ENCODE data around the gene PLA2R1.

Gene PLA2R1

DNA sequence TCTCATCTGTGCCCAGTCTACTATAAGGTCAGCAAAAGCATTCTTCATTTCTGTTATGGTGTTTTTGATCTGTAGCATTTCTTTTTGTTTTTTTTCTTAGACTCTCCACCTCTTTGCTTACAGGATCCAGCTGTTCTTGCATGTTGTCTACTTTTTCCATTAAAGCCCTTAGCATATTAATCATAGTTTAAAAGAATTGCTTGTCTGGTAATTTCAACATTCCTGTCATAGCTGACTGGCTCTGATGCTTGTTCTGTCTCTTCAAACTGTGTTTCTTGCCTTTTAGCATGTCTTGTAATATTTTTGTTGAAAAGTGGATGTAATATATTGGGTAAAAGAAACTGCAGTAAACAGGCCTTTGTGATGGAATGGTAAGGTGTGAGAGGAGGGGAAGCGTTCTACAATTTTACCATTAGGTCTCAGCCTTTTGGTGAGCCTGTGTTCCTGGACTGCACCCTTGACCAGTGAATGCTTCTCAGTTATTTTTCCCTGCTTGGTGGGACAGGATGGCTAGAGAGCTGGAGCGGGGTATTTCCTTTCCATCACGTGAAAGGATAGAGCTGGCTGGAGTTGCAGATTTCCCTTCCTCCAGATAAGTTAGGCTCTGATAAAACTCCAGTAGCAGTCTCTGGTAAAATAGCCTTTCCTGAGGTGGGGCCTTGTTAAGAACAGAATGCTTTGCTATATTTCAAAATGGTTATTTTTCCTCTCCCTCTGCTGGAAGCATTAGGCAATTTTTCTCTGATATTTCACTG, 65.4 kb downstream of the PLA2R1 start (continued):
- TF ChIP-seq PRDM2 (tag by site-specific recombination; IDR thresholded peaks at IDR 0.05; ENCODE audit: borderline replicate concordance) (no peak), ZNF777 (tag by site-specific recombination; IDR thresholded peaks at IDR 0.05; ENCODE audit: borderline replicate concordance) (no peak), ZNF362 (tag by site-specific recombination; IDR thresholded peaks at IDR 0.05) (no peak), ZSCAN5A (tag by site-specific recombination; IDR thresholded peaks at IDR 0.05) (no peak), ZNF423 (tag by site-specific recombination; IDR thresholded peaks at IDR 0.05) (no peak), FEZF1 (tag by site-specific recombination; IDR thresholded peaks at IDR 0.05) (no peak)

DNA sequence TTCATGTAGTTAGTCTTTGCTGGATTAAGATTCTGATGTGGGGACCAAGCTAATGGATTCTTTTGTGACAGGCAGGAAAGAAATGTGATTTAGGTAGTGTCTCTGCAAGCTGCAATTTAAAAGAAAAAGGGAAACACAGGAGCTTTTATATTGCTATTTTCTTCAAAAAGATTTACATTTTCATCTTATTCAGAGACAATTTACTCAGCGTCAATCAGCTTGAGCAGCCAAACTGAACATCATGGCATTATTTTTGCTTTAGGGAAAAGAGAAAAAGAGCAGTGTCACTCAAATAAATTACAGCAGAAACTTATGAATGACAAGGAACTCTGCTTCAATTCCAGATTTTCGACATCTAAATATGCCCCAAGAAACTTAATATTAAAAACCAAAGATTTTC, 67.4 kb downstream of the PLA2R1 start:
- no peak for TF ChIP-seq ZBTB8A (tag by site-specific recombination; IDR thresholded peaks at IDR 0.05)
- H3K4me1 ChIP-seq (ENCODE audit: control insufficient read depth, insufficient read depth, low read length): no peaks in the 10 kb centered on the region

GRCh38 chr2:159989249-159989648, 73.2 kb downstream of the PLA2R1 start:
- Histone ChIP-seq H3K27ac (ENCODE audit: extremely low read depth, low read depth, low read length) (no peak overlapping the region), H3K9me3 (ENCODE audit: control insufficient read depth, insufficient read depth, low read depth, low read length) (no peaks in the 10 kb centered on the region), H3K36me3 (ENCODE audit: control insufficient read depth in 2 of 2, insufficient read depth in 1 of 2, low read length in 2 of 2) (no peaks in the 10 kb centered on the region), H3K4me1 (ENCODE audit: control insufficient read depth, insufficient read depth, low read length) (no peaks in the 10 kb centered on the region), H3K4me3 (ENCODE audit: low read depth, low read length) (no peak overlapping the region)
- POLR2A ChIA-PET: no interaction called here
- TF ChIP-seq OSR2 (tag by site-specific recombination; IDR thresholded peaks at IDR 0.05) (no peak), RBAK (tag by site-specific recombination; IDR thresholded peaks at IDR 0.05) (no peak), ZNF335 (tag by site-specific recombination; conservative IDR thresholded peaks at IDR 0.05) (no peak)
- CTCF ChIA-PET: no interaction called here

More for the DNA sequence above, 67.4 kb downstream of the PLA2R1 start:
- H3K4me3 ChIP-seq (ENCODE audit: low read depth, low read length): no peak overlapping the region
- ChIA-PET POLR2A (no interaction called here), CTCF (interaction anchor here (0.9 kb wide), 1 partner anchor 73 kb away, joined by 3 read pairs; no protein-coding TSS in a partner anchor)
- H3K9me3 ChIP-seq (ENCODE audit: control insufficient read depth, insufficient read depth, low read depth, low read length): no peaks in the 10 kb centered on the region
- no peaks in the 10 kb centered on the region for H3K36me3 ChIP-seq (ENCODE audit: control insufficient read depth in 2 of 2, insufficient read depth in 1 of 2, low read length in 2 of 2)
- no peak overlapping the region for H3K27ac ChIP-seq (ENCODE audit: extremely low read depth, low read depth, low read length)
